ENCODE data around the gene PTPRD.
A peak's percentile ranks its signal among the peaks of the same experiment; 100 is the strongest.

PTPRD gene

DNA sequence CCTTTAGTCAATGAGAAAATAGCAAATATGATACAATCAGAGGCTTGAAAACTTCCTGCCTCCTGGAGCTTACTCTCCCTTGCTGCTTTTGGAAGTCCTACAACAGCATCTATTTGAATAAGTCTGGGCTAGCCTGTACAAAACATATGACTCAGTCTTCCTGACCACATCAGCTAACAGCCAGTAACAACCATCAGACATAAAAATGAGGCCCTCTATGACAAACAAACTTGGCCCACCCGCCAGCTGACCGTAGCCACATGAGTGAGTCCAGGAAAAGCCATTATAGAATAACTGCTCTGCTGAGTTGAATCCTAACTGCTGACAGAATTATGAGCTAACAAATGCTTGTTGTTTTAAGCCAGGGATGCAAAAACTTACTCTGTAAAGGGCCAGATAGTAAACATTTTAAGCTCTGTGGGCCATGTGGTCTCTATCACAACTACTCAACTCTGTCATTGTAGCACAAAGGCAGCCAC is 347.6 kb downstream of the PTPRD start:
- no peak for DNase-seq

GRCh38 chr9:10260501-10260900 is 352.3 kb downstream of the PTPRD start:
- DNase-seq: no peak

DNA sequence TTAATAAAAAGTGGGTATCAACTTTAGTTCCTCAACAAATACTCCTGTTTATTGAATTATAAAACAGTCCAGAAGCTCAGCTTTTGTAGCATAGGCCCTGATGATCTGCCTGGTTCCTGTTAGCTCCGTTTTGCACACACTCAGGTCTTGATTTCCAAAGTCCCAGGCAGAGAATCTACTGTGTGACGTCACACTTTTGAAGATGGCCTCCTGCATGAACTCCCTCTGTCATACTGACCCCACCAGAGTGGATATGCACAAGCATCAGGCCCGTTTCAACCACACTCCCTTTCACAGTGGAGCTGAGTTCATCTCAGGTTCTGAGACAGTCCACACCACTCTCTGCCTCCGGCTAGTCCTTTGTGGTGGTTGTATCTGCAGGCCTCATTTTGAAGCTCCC is 353.1 kb downstream of the PTPRD start:
- DNase-seq: no peak

DNA sequence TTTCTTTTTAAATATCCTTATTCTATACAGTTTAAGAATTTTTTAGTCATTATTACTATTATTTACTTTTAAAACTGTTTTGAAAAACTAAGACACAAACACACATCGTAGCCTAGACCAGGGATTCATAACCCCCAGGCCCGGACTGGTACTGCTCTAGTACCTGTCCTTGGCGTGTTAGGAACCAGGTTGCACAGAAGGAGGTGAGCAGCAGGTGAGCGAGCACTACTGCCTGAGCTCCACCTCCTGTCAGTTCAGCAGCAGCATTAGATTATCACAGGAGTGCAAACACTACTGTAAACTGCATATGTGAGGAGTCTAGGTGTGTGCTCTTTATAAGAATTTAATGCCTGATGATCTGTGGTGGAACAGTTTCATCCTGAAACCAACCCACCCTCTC is 357.0 kb downstream of the PTPRD start:
- DNase-seq: no peak

DNA sequence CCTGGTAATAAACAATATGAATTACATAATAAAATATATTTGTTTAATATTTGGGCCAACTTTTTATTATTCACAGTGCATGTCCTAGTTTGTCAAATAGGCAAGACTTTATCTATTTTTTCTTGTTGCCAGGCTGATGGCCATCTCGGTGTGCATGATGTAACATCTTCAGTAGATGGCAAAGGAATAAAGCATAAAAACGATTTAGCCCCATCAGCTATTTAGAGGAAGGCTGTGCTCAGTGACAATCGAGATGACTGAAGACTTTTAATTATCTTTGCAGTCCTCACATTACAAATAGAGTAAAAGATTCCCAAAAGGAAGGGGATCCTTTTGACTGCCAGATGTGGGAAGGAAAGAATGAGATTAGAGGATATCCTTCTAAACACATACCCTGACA is 358.5 kb downstream of the PTPRD start:
- peak in 1 of 3 experiments; percentile 16 for DNase-seq

- DNase-seq: no peak
These were observed 359.5 kb downstream of the PTPRD start for GRCh38 chr9:10253341-10253740.

GRCh38 chr9:10252174-10252573 is 360.6 kb downstream of the PTPRD start:
- no peak for DNase-seq

DNA sequence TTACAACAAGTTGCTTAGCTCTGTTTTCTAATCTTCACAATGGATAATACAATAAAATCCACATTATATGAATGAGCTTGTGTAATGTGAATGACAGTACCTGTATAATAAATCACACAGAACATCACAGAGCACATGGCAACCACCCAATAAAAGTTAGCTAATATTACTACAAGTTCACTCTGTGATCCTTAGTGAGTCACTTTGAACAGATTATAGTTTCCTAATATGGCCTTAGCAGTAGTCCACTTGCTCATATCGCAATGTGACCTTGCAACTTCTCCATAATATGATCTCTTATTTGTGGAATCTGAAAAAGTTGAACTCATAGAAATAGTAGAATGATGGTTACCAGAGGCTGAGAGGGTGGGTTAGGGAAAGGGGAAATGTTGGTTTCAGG is 361.3 kb downstream of the PTPRD start:
- DNase-seq: no peak

DNA sequence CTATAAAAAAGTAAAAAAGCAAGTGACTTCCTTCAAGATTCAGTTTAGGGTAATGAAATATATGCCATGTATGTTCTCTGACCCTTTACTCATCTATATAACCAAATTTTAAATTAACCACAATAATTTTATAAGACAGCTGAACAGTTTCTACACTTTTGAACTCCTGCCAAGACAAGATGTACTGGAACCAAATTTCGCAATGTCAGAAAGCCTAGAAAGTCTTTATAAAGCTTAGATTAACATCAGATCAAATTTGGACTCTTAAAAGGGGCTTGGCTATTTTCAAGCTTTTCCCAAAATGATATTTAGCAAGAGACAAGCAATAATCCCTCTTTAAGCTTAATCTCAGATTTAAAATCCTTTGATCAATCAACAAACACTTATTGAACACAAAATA is 362.6 kb downstream of the PTPRD start:
- DNase-seq: no peak

GRCh38 chr9:10248890-10249289 is 363.9 kb downstream of the PTPRD start:
- no peak for DNase-seq

GRCh38 chr9:10242255-10242654 is 370.5 kb downstream of the PTPRD start:
- DNase-seq: no peak

DNA sequence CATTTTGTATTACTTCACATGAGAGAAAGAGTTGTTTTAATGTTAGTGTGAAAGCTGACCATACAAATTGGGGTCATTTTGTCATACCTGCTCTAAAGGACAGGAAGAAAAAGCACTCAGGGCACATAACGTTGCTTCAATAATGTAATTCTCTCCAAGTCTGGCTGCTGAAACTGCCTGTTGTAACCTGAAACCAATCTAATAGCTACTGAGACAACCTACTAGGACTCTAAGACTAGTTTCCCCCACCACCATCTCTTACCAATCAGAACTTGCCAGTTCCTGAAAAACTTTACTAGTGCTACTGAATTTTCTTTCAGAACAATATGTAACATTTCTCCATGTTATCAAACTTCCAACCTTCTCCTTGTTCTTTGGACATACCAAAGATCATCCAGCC is 374.7 kb downstream of the PTPRD start:
- no peak for DNase-seq

DNA sequence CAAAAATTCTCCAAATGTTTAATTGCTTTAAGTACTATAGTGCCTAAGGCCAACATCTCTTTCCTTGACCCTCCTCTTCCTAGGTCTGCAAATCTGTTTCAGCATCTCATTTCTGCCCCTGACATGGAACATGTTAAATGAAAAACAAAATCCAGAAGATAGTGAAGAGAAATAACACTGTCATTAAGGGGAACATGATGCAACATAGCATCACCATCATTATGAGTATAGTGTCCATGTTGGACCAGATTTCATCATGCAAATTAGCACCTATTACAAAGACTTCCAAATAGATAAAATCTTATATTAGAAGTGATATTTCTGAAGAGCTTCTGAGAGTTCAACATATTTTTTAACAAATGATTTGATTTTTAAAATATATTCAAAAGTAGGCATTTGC is 375.2 kb downstream of the PTPRD start:
- no peak for DNase-seq

GRCh38 chr9:10236161-10236560 is 376.6 kb downstream of the PTPRD start:
- DNase-seq: no peak

GRCh38 chr9:10235376-10235775 is 377.4 kb downstream of the PTPRD start:
- no peak for DNase-seq

GRCh38 chr9:10232352-10232930 is 380.4 kb downstream of the PTPRD start:
- no peak for DNase-seq

DNA sequence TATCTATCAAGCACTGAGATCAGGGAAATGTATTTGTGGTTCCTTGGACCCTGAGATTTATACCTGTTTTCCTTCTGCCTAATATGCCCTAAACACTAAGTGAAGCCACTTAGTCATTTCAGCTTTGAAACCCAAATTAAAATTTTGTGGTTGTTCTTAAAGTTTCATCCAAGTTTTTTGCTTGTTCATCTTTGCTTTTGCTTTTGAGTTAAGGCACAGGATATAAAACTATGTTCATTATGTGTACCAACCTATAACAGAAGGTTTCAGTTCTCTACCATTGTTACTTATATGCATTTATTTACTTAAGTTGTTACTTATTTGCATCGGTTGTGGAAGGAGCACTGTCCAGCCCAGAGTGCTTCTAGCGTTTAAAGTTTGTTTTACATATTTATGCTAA is 382.3 kb downstream of the PTPRD start:
- no peak for DNase-seq

DNA sequence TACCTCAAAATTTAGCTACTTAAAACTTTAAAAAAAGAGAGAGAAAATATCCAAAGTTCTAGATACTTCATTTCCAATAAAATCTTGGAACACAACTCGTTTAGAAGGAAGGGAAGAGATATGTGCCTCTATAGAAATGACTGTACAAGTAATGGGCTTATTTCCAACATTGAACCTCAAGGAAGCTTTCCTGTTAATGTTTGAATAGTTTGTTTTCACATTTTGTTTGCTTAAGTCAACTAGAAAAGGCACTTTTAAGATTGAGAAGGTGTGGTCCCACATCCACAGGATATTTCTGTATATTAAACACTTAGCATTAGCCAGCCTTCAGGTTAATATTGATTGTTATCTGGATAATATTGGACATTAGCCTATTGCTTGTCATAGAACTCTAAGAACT is 384.7 kb downstream of the PTPRD start:
- DNase-seq: peak in 1 of 3 experiments; percentile 2

- no peak for DNase-seq
These were observed 385.8 kb downstream of the PTPRD start for GRCh38 chr9:10226996-10227395.

GRCh38 chr9:10212702-10213101 is 400.1 kb downstream of the PTPRD start:
- no peak for DNase-seq

DNA sequence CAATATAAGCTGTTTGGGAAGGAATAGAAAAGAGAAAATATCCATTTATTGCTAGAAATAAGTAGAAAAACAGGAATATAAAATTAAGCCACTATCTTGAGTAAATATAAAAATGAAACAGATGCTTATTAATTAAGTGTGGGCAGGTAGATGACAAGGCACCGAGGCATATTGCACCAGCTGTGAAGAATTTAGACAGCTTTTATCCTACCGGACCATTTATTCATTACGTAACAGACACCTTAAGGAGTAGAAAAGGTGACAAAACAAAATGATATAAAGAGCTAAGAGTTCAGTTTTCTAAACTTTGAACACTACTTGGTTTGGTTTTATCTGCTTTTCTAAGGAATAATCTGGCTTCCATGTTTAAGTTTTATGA is 404.1 kb downstream of the PTPRD start:
- no peak for DNase-seq

- DNase-seq: no peak
These were observed 408.5 kb downstream of the PTPRD start for GRCh38 chr9:10204276-10204675.

DNA sequence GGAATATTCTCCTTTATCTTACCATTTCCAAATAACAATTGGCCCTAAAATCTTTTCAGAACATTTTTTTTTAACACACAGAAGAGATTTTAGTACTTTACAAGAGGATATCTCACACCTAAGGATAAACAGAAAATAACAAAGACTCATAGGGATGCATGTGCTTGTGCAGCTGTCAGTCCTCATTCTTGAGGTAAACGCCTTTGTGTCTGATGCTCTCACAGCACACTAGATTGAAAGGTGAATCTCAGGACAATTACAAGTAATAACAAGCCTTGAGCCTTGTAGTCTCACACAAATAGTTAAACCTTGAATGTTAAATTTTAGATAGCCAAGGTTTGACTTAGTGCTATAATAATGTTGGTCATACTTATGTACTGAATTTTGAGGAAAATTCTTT is 439.2 kb downstream of the PTPRD start:
- DNase-seq: peak in 1 of 3 experiments; percentile 52

DNA sequence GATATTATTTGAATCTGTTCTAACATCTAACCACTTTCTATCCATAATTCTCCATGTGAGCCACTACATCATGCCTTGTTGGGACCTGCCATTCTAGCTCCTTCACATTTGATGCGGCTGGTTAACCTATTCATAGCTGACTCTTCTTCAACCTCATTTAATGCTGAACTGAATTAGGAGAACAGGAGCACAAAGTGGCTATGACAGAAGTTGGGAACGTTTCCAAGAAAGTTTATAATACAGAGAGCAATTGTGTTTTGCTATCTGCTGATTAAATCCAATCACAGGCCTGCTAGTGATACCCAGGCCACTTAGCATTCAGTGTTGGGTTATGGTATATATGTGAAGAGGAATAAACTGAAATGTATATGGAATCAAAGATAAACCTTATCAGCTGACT is 440.3 kb downstream of the PTPRD start:
- no peak for DNase-seq

DNA sequence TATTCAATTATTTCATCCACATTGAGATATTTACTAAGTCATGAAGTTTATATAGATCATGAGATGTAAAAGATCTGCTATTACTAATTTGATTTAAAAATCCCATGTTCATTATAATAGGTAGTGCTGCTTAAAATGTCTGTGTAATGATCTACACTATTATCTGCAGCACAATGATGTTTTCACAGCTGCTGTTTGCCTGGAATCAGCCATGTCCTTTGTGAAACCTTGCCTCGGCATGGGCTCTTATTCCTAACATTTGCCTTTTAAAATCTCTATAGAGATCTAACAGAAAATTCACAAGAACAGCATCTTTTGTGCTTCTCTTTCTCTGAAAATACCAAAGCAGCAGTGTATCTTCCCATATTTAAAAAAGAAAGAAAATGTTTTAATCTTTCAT is 444.6 kb downstream of the PTPRD start:
- peak in 2 of 3 experiments; percentile 36 to 87 for DNase-seq

DNA sequence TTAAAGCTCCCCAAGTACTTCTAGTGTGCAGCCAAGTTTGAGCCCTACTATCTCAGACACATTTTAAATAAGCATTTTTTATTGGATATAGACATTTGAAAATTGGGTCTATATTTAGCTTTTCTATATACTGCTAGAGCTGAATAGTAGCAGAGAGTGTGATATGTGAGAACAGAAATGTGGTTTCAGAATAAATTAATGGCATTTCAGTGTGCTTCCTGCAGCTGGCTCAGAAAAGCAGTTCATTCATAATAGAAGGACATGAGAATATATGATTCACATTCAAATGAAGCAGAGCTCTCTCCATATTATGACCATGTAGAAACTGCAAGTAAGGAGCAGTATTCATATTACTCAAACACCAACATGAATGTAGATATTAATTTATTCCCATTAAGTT is 464.0 kb downstream of the PTPRD start:
- no peak for DNase-seq
